GM19452 (cell line): ENCODE results near the gene ENC1.
"Not testable (repeated sequence)": the region's sequence is repeated elsewhere in the genome, so short reads cannot be mapped to it uniquely, and the experiment has no call there.

Source experiments
- ATAC-seq: cut with Tn5 transposase; IDR thresholded peaks from one replicate; pipeline ENCODE4 v1.9.1; 2021; ENCODE audit not compliant: unreplicated experiment

The ENC1 gene, protein sequence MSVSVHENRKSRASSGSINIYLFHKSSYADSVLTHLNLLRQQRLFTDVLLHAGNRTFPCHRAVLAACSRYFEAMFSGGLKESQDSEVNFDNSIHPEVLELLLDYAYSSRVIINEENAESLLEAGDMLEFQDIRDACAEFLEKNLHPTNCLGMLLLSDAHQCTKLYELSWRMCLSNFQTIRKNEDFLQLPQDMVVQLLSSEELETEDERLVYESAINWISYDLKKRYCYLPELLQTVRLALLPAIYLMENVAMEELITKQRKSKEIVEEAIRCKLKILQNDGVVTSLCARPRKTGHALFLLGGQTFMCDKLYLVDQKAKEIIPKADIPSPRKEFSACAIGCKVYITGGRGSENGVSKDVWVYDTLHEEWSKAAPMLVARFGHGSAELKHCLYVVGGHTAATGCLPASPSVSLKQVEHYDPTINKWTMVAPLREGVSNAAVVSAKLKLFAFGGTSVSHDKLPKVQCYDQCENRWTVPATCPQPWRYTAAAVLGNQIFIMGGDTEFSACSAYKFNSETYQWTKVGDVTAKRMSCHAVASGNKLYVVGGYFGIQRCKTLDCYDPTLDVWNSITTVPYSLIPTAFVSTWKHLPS

GRCh38 chr5:74640450-74640953, at the start of gene ENC1:
ENC1 (minus strand) TSS chr5:74640728; CDS start chr5:74636485, 4,243 bp downstream.
- ATAC-seq = peak; percentile 65

- ATAC-seq = no peak
These were observed 46.6 kb upstream of the ENC1 start for GRCh38 chr5:74686962-74687751.

GRCh38 chr5:74685979-74686631, 45.6 kb upstream of the ENC1 start:
- ATAC-seq = peak; percentile 60

DNA sequence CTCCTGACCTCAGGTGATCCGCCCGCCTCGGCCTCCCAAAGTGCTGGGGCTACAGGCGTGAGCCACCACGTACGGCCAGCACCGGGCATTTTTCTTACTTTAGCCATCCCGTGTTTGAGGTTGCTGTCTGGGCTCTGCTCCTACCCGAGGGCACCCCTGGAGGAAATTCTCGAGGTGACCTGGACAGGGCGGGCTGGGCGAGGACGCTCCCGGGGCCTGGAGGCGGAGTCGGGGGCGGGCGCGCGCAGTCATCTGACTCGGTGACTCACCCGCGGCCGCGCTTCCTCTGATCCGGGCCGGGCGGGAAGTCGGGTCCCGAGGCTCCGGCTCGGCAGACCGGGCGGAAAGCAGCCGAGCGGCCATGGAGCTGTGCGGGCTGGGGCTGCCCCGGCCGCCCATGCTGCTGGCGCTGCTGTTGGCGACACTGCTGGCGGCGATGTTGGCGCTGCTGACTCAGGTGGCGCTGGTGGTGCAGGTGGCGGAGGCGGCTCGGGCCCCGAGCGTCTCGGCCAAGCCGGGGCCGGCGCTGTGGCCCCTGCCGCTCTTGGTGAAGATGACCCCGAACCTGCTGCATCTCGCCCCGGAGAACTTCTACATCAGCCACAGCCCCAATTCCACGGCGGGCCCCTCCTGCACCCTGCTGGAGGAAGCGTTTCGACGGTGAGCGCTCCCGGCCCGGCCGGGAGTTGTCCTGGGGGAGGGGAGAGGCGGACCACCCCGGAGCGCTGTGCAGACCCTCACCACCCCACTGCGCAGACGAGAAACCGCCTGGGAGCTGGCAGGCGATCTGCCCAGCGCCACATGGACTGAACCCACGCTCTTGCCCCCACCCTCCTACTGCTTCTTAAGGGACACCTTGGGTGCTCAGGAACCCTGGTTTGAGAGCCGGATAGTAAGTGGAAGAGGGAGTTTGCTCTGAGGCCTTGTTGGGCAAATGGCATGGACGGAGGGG, 44.6 kb upstream of the ENC1 start, which contains the start of gene HEXB:
Gene HEXB, plus strand, starts transcription at position 334 of the 952 bp plus-strand sequence. Its CDS starts 28 bp downstream, at position 362.
- peak; percentile 76 for ATAC-seq

- no peak for ATAC-seq
These were observed 39.4 kb upstream of the ENC1 start for GRCh38 chr5:74679966-74680365.

DNA sequence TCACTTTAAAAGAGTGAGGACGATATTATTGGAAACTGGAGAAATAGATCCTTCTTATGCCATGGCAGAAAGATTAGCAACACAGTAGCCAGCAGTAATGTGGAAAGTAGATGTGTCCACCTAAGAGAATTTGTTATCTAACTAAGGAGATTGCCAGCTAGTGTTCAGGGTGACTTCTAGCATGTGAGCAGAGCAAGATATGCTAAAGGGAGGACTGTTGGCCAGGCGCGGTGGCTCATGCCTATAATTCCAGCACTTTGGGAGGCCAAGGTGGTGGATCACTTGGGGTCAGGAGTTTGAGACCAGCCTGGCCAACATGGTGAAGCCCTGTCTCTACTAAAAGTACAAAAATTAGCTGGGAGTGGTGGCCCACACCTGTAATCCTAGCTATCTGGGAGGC, 38.8 kb upstream of the ENC1 start:
- not testable (repeated sequence) for ATAC-seq

DNA sequence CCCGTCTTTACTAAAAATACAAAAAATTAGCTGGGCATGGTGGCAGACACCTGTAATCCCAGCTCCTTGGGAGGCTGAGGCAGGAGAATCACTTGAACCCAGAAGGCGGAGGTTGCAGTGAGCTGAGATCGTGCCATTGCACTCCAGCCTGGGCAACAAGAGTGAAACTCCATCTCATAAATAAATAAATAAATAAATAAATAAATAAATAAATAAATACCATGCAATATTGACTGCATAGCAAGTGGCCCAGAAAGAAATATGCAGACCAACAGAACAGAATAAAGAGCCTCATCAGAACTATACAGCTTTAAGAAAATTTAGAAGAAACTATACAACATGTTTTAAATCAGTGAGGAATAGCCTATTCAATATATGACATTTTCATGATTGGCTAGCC, 37.6 kb upstream of the ENC1 start:
- not testable (repeated sequence) for ATAC-seq

DNA sequence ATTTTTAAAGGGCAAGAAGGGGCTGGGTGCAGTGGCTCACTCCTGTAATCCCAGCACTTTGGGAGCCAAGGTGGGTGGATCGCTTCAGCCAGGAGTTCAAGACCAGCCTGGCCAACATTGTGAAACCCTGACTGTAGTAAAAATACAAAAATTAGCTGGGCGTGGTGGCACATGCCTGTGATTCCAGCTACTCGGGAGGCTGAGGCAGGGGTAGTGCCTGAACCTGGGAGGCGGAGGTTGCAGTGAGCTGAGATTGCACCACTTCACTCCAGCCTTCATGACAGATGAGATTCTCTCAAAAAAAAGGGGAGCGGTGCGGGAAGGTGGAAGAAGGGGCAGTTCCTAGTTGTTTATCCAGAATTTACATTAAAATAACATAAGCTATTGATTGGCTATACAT, 35.9 kb upstream of the ENC1 start:
- not testable (repeated sequence) for ATAC-seq

- no peak for ATAC-seq
These were observed 32.7 kb upstream of the ENC1 start for GRCh38 chr5:74673011-74673790.

DNA sequence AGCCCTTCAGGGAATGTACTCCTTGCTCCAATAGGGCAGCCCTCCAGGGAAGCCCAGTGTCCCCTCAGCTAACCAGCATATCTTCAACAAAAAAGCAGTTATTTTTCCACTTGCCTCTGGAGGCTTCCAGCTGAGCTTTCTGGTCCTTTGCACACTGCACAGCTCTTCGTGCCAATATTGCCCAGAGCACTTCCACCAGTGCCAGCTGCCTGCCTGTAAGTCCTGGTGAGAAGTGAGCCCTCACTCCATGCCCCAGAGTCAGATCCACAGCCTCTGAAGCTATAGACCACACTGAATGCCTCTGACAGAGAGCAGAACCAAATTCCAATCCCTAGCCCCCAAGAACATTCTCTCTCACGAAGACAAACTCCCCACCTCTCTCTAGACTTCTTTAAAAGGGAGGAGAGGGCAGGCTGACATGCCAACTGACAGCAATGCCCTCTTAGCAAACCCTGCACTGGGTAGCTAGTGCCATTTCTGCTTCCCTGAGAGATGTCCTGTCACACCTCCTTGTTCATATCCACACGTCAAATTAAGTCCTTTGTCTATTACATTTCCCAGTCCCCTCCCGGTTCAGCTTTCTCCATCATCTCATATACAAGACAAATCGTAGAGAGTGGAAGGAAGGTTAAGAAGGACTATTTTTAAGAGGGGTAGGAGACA, 31.8 kb upstream of the ENC1 start:
- ATAC-seq = no peak

GRCh38 chr5:74670396-74671038, 30.0 kb upstream of the ENC1 start:
- no peak for ATAC-seq

DNA sequence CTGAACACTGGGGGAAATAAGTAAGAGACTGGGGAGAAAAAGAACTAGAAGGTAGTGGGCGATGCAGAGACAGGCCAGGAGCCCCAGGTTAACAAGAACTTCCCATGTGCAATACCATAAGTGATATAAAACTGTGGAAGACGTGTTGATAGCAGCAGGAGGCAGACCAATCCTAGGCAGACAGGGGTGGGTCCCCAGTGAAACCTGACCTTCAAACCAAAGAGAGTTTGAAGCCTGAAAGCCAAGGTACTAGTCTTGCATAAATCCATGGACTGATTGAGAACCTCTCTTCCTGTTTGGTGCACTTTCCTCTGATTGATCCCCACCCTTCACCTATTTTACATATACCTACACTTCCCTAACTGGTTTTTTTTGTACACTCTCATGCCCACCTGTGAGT, 29.3 kb upstream of the ENC1 start:
- no peak for ATAC-seq

GRCh38 chr5:74667396-74667795, 26.9 kb upstream of the ENC1 start:
- ATAC-seq = no peak

- ATAC-seq = no peak
These were observed 25.3 kb upstream of the ENC1 start for GRCh38 chr5:74665816-74666215.

DNA sequence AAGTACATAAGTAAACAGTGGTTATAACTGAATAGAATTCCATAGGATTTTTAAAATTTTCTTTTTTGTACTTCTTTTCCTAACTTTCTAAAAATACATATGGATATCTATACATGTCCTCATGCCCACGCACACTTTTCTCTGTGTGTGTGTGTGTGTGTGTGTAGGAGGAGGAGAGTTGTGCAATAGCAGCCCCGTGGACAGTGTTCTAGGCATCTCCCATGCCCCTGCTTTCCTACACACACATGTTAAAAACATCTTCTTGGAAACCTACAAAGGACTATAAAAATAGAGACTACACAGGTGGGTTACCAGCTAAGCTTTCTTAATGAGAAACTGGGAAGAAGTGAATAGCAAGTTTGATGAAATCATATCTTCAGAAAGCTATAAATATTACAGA, 24.7 kb upstream of the ENC1 start:
- no peak for ATAC-seq

DNA sequence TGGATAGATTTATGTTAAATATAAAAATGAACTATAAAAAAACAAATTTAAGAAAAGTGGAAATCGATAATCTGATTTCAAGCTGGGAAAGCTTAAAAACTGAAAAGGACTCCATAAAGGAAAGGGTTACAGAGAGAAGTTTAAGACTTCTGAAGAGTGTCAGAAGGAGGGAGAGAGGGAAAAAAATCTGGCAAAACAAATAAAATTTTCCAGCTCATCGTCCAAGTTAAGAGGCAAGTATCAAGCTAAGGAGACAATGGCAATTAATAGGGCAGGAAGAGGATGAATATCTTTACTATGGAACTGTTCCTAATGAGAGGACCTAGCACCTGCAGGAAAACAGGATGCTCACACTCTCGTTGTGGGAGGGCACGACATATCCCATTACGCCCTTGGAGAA, 24.0 kb upstream of the ENC1 start:
- no peak for ATAC-seq

DNA sequence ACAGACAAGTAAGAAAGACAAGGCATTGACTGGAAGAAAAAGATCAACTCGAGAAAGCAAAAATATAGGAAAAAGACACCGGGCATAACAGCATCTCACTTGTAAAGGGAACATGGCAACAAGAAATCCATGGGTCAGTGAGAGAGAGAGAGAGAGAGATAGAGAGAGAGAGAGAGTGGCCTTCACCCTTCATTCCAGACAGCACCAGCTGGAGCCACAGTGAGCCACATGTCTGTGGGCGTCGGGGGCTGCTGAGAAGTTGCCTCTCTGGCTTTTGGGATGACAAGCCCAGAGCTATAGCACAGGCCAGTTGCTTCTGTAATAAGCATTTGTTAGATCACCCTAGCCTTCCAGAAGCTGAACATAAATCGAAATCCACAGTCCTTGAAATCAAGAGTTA, 20.3 kb upstream of the ENC1 start:
- ATAC-seq = no peak

GRCh38 chr5:74660140-74660539, 19.6 kb upstream of the ENC1 start:
- ATAC-seq = no peak
